K562 (cell line): ENCODE data around the gene THAP12. TPM values are rescaled to one million over a fixed set of nuclear protein-coding genes. Genes with fewer than 3 reads are reported as not detected.
A peak's percentile ranks its signal among the peaks of the same experiment; 100 is the strongest.

ENCODE experiments used
- CEBPB ChIP-seq: fragments of 450-650 bp; IDR thresholded peaks from 2 replicates; pipeline ENCODE4 v1.6.1; 2016; ENCODE audit warnings: missing genetic modification characterization, missing compliant biosample characterization
- CHD1 ChIP-seq: fragments of 200-600 bp; sonication (generic); IDR thresholded peaks from one replicate; pipeline ENCODE4 v1.6.1; 2012; ENCODE audit warnings: mild to moderate bottlenecking, moderate library complexity, low read length, inconsistent platforms
- CREB3L1 ChIP-seq: fragments of 450-650 bp; IDR thresholded peaks from 2 replicates; pipeline ENCODE4 v1.6.1; 2014; ENCODE audit warnings: low read depth, mild to moderate bottlenecking, moderate library complexity, borderline replicate concordance
- CSDE1 ChIP-seq, 2 experiments: fragments of 450-650 bp; IDR thresholded peaks; 2 replicates each; pipeline ENCODE4 v1.6.1; 2016; ENCODE audit warnings: mild to moderate bottlenecking in 1 of 2
- FOXJ3 ChIP-seq: sonication (generic); formaldehyde crosslinking; IDR thresholded peaks from 2 replicates; pipeline ENCODE4 v1.4.0; 2020; ENCODE audit warnings: mild to moderate bottlenecking, missing genetic modification reagents
- GMEB1 ChIP-seq: fragments of 250-450 bp; sonication (Bioruptor Pico); IDR thresholded peaks from 2 replicates; pipeline ENCODE4 v1.4.0; 2020; ENCODE audit warnings: mild to moderate bottlenecking
- MAFG ChIP-seq: fragments of 450-650 bp; conservative IDR thresholded peaks from 2 replicates; pipeline ENCODE4 v1.6.1; 2016; ENCODE audit warnings: missing genetic modification characterization, missing compliant biosample characterization
- PTBP1 ChIP-seq: fragments of 200-400 bp; formaldehyde crosslinking; IDR thresholded peaks from 2 replicates; pipeline ENCODE4 v1.6.1; 2017; ENCODE audit warnings: low read depth, low read length
- SLC30A9 ChIP-seq: fragments of 250-450 bp; sonication (Bioruptor Pico); IDR thresholded peaks from 2 replicates; pipeline ENCODE4 v1.8.0; 2022; ENCODE audit warnings: mild to moderate bottlenecking, moderate library complexity
- ZNF77 ChIP-seq: fragments of 250-450 bp; sonication (Bioruptor Pico); IDR thresholded peaks from 2 replicates; pipeline ENCODE4 v1.5.0; 2020
- polyA plus RNA-seq, 8 experiments: library from polyadenylated mRNA; depleted of rRNA in 4 of 8; stranded (reverse) in 5 of 8; unstranded in 3 of 8; fragments of >200 nt; fragmentation: Nextera tagmentation in 2 of 8; fragmentation: Illumina TruSeq in 1 of 8; extraction: Ambion mirVana in 2 of 8; extraction: Trizol in 1 of 8; gene quantifications; 2 replicates each; pipeline versions ENCODE4 v1.2.1 to v1.2.3, GENCODE V29; 2011 to 2014; ENCODE audit warnings: inconsistent platforms in 1 of 8, missing spikeins in 1 of 8
- total RNA-seq, 7 experiments: library from RNA; depleted of rRNA in 6 of 7; stranded (reverse); fragments of >200 nt in 6 of 7; fragmentation: Illumina TruSeq in 2 of 7; extraction: Trizol in 2 of 7; gene quantifications; 2 replicates each; pipeline versions ENCODE4 v1.2.1 to v1.2.3, GENCODE V29; 2011 to 2021; ENCODE audit warnings: low replicate concordance in 1 of 7
- TF ChIP-seq, protein P1 (sequence below): fragments of 150-350 bp; IDR thresholded peaks from 2 replicates; pipeline ENCODE4 v1.6.1; 2014; ENCODE audit warnings: low read depth, mild to moderate bottlenecking, low read length, borderline replicate concordance
- TF ChIP-seq, protein P2 (sequence below): fragments of 250-450 bp; sonication (Bioruptor Pico); IDR thresholded peaks from 2 replicates; pipeline ENCODE4 v1.4.0; 2020; ENCODE audit warnings: mild to moderate bottlenecking, moderate library complexity
- TF ChIP-seq, protein P3 (sequence below): fragments of 450-650 bp; IDR thresholded peaks from 2 replicates; pipeline ENCODE4 v1.6.1; 2018; ENCODE audit not compliant: partially characterized antibody

THAP12 gene
- total and polyA plus RNA-seq, 9 of the 15 experiments (the other 6 are each of a cell fraction or from before 2014, with no cell fraction given) = 28.1 to 103 (median 57.8) TPM

DNA sequence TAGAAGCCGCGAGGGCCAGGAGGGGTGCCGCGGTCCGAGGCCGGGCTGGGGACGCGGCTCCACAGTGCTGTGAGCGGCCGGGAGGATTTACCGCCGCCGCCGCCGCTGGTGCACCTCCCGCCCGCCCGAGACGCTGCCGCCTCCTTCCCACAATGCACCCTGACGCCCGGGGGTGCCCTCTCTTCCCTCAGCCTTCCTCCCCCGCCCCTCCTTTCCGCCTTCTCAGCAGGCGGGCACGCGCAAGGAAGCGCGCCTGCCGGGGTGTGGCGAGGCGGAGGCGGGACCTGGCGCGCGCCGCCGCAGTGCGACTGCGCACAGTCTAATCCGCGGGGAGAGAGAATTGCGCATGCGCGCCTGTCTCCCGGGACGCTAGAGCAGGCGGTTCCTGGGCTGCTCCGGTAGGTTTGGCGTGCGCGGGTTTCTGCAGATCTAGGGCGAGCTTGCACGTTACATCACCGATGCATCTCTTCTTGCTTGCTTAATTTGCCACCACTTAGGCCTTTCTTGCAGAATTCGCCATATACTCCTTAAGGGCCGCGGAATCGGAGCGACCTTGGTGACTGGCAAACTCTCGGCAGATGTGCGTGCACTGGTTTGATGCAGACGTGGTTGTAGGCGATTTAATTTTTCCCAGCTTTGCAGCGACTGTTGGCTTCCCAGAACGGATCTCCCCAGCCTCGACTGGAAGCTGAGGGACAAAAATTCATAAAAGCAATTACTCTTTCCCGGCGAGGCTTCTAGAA lies at the start of gene THAP12, which contains the start of gene GVQW3 (continued):
- TF ChIP-seq, protein P1, sequence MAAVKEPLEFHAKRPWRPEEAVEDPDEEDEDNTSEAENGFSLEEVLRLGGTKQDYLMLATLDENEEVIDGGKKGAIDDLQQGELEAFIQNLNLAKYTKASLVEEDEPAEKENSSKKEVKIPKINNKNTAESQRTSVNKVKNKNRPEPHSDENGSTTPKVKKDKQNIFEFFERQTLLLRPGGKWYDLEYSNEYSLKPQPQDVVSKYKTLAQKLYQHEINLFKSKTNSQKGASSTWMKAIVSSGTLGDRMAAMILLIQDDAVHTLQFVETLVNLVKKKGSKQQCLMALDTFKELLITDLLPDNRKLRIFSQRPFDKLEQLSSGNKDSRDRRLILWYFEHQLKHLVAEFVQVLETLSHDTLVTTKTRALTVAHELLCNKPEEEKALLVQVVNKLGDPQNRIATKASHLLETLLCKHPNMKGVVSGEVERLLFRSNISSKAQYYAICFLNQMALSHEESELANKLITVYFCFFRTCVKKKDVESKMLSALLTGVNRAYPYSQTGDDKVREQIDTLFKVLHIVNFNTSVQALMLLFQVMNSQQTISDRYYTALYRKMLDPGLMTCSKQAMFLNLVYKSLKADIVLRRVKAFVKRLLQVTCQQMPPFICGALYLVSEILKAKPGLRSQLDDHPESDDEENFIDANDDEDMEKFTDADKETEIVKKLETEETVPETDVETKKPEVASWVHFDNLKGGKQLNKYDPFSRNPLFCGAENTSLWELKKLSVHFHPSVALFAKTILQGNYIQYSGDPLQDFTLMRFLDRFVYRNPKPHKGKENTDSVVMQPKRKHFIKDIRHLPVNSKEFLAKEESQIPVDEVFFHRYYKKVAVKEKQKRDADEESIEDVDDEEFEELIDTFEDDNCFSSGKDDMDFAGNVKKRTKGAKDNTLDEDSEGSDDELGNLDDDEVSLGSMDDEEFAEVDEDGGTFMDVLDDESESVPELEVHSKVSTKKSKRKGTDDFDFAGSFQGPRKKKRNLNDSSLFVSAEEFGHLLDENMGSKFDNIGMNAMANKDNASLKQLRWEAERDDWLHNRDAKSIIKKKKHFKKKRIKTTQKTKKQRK = no peak
- no peak for TF ChIP-seq CHD1
- TF ChIP-seq ZNF77 (CRISPR knock-in tag) = no peak
- no peak for TF ChIP-seq PTBP1
- TF ChIP-seq, protein P2, sequence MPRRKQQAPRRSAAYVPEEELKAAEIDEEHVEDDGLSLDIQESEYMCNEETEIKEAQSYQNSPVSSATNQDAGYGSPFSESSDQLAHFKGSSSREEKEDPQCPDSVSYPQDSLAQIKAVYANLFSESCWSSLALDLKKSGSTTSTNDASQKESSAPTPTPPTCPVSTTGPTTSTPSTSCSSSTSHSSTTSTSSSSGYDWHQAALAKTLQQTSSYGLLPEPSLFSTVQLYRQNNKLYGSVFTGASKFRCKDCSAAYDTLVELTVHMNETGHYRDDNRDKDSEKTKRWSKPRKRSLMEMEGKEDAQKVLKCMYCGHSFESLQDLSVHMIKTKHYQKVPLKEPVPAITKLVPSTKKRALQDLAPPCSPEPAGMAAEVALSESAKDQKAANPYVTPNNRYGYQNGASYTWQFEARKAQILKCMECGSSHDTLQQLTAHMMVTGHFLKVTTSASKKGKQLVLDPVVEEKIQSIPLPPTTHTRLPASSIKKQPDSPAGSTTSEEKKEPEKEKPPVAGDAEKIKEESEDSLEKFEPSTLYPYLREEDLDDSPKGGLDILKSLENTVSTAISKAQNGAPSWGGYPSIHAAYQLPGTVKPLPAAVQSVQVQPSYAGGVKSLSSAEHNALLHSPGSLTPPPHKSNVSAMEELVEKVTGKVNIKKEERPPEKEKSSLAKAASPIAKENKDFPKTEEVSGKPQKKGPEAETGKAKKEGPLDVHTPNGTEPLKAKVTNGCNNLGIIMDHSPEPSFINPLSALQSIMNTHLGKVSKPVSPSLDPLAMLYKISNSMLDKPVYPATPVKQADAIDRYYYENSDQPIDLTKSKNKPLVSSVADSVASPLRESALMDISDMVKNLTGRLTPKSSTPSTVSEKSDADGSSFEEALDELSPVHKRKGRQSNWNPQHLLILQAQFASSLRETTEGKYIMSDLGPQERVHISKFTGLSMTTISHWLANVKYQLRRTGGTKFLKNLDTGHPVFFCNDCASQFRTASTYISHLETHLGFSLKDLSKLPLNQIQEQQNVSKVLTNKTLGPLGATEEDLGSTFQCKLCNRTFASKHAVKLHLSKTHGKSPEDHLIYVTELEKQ = no peak
- TF ChIP-seq GMEB1 = peak; percentile 67
- no peak for TF ChIP-seq CSDE1 (IDR thresholded peaks at IDR 0.05)
- TF ChIP-seq CEBPB (tag) = no peak
- TF ChIP-seq FOXJ3 (CRISPR knock-in tag) = no peak
- no peak for TF ChIP-seq SLC30A9
- TF ChIP-seq MAFG (tag) = no peak
- TF ChIP-seq, protein P3, sequence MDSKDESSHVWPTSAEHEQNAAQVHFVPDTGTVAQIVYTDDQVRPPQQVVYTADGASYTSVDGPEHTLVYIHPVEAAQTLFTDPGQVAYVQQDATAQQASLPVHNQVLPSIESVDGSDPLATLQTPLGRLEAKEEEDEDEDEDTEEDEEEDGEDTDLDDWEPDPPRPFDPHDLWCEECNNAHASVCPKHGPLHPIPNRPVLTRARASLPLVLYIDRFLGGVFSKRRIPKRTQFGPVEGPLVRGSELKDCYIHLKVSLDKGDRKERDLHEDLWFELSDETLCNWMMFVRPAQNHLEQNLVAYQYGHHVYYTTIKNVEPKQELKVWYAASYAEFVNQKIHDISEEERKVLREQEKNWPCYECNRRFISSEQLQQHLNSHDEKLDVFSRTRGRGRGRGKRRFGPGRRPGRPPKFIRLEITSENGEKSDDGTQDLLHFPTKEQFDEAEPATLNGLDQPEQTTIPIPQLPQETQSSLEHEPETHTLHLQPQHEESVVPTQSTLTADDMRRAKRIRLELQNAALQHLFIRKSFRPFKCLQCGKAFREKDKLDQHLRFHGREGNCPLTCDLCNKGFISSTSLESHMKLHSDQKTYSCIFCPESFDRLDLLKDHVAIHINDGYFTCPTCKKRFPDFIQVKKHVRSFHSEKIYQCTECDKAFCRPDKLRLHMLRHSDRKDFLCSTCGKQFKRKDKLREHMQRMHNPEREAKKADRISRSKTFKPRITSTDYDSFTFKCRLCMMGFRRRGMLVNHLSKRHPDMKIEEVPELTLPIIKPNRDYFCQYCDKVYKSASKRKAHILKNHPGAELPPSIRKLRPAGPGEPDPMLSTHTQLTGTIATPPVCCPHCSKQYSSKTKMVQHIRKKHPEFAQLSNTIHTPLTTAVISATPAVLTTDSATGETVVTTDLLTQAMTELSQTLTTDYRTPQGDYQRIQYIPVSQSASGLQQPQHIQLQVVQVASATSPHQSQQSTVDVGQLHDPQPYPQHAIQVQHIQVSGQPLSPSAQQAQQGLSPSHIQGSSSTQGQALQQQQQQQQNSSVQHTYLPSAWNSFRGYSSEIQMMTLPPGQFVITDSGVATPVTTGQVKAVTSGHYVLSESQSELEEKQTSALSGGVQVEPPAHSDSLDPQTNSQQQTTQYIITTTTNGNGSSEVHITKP = peak; percentile 85
- peak; percentile 30; the same call in 1 of the 2 replicates for TF ChIP-seq CREB3L1
